HG03175 (cell line): ENCODE results near the gene AUTS2.
A peak's percentile ranks its signal among the peaks of the same experiment; 100 is the strongest.

ENCODE experiments used
- ATAC-seq: cut with Tn5 transposase; IDR thresholded peaks from one replicate; pipeline ENCODE4 v1.9.1; 2021; ENCODE audit warnings: mild to moderate bottlenecking, moderate library complexity; ENCODE audit not compliant: unreplicated experiment

AUTS2 gene

GRCh38 chr7:69708857-69709256 lies 110.6 kb downstream of the AUTS2 start:
- no peak for ATAC-seq

DNA sequence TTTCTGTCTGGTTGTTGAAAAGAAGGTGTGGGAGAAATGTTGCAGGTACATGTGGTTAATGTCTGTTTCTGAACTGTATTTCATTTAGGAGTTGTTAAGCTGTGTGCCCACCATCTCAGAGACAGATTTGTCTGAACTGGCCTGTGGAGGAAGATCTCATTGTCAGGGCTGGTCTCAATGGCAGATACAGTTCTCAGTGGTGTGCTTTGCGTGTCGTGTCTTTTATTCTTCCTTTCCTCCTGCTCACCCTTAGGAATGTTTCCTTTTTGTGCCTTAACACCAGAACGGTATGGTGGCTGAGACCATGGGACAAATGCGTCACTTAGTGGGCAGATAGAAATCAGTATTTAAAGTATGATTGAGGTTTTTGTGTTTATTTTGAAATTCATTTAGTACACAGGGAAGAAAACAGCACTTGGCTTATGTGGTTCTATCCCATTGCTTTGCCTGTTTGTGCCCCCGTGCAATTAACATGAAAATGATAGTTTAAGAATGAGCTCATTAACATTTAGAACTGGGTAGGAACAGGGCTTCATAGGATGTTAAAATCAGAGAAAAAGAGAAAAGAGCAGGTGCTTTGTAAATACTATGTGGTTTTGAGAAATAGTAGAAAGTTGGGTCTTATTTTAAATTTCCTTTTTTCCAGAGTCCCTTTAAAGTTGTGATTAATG lies 112.6 kb downstream of the AUTS2 start:
- no peak for ATAC-seq

DNA sequence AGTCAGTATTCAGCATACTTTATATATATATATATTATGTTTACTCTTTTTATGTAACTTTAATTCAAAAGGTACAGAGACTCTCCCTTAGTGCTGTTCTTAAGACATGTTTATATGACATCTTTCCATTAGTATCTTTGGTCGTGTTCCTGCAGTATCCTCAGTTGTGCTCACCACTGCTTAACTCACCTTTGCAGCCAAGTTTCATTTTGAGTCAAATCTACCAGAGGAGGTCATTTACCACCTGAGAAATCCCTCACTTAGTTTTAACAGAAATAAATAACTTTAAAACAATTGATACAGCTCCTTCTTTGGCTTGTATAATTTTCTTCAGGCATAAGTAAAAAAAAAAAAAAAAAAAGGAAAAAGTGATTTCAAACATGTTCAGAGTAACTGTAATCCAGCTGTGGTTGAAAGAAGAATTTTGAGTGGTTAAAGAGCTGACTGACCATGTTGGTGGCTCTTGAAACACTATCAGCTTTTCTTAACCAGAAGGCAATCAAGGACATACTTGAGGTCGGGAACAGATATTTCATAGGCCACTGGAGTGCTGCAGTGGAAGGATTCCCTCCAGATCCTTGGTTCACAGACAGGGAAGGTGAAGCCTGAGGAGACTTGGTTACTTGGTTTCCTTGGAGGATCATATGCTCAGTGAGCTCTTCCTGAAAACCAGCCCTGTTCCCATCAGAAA lies 116.8 kb downstream of the AUTS2 start:
- ATAC-seq, result no peak

GRCh38 chr7:69717221-69717620 lies 118.9 kb downstream of the AUTS2 start:
- no peak for ATAC-seq

GRCh38 chr7:69719717-69720116 lies 121.4 kb downstream of the AUTS2 start:
- no peak for ATAC-seq

DNA sequence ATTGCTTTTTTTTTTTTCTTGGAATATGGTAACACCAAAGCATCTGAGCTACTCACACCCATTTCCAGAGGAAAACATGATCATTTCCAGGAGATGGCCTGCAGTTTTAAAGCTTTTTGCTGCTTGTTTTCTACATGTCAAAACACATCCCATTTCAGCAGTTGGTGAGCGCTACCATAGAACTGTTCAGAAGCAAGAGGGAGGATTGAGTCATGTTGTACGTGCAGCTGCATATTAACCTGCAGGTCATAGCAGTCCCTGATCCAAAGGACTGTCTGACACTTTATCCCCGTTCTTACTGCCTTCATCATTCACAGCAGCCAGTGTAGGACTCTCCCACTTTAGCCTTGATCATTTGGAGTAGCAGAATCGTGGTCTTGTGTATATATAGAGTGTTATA lies 124.6 kb downstream of the AUTS2 start:
- no peak for ATAC-seq

DNA sequence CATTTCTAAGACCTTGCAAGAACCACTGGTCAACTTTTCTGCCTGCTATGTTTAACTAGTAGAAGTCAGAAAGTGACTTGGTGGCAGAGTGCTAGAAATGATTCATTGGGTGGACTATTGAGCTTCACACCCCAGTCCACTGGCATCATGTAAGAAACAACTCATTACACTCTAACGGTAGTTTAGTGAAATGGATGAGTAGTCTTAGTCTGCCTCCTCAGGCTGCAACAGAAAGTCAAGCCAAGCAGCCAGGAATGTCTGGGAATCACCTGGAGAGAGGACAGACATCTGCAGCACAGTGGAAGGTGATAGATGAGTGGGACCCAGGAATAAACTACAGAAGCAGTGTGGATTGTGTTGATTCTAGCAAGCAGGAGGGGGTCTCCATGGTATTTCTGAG lies 125.4 kb downstream of the AUTS2 start:
- no peak for ATAC-seq

GRCh38 chr7:69728304-69728703 lies 130.0 kb downstream of the AUTS2 start:
- no peak for ATAC-seq

GRCh38 chr7:69732203-69732602 lies 133.9 kb downstream of the AUTS2 start:
- no peak for ATAC-seq

DNA sequence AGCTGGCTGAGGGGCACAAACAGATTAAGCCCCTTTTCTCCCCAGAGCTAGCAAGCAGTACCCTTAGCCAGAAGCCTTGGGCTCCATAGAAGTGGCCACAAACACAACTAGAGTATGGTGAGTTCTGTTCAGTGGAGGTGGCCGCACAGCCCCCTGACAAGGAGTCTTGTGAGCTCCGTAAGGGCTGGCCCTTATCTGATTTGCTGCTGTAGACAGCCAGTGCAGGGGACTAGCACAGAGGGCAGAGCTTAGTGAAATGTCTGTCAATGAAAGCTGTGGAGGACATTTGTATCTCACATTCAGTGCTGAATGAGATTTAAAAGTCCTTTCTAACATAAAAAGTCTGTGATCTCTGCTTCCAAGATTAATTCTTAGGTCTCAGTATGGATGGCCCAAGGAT lies 137.3 kb downstream of the AUTS2 start:
- ATAC-seq, result no peak

GRCh38 chr7:69736126-69736810 lies 138.0 kb downstream of the AUTS2 start:
- no peak for ATAC-seq

GRCh38 chr7:69738396-69738951 lies 140.2 kb downstream of the AUTS2 start:
- ATAC-seq, result peak; percentile 63

- peak; percentile 75 for ATAC-seq
Observed at GRCh38 chr7:69739190-69739589, 140.9 kb downstream of the AUTS2 start.

GRCh38 chr7:69739931-69740431 lies 141.7 kb downstream of the AUTS2 start:
- ATAC-seq, result peak; percentile 40

- no peak for ATAC-seq
Observed at GRCh38 chr7:69742237-69742636, 144.0 kb downstream of the AUTS2 start.

- no peak for ATAC-seq
Observed at GRCh38 chr7:69743436-69743835, 145.2 kb downstream of the AUTS2 start.

GRCh38 chr7:69744026-69744425 lies 145.8 kb downstream of the AUTS2 start:
- ATAC-seq, result no peak

DNA sequence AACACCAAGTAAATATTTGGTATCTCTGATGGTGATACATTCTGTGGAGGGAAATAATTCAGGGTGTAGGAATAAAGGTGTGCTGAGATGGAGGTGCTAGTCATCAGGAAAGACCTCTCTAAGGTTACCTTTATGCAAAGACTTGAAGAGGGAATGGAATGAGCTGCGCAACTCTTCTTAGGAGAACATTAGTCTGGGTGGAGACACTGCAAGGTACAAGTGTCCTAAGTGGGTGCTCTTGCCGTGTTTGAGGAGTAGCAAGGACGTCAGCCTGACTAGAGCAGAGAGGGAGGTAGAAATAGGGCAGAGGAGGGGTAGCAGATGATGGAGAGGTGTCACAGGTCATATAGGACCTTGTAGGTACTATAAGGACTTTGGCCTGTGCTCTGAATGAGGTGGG lies 148.1 kb downstream of the AUTS2 start:
- no peak for ATAC-seq

- ATAC-seq, result no peak
Observed at GRCh38 chr7:69747144-69747543, 148.9 kb downstream of the AUTS2 start.

DNA sequence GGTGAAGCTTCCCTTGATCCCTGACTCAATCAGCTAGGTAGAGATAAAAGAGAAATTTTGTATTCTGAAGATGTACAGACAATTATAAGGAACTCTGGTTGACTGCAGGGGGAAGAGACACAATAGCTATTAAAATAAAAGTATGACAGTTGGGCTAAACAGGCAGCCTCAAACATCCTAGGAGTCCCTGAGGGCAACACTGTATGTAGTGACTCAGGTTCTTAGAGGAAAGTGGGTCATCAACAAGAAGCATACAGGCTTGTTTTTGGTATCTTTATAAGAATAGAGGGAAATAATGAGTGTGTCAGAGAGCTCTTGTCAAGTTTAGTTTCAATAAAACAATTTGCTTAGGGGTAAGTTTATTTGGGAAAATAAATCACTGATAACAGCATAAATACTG lies 150.3 kb downstream of the AUTS2 start:
- ATAC-seq, result no peak

- ATAC-seq, result no peak
Observed at GRCh38 chr7:69749372-69749979, 151.2 kb downstream of the AUTS2 start.
